Activated T-cell treated with anti-CD3 and anti-CD28 coated beads, Interleukin-2, amount 50 U/mL, for 48 hours (primary cell): Measurements from ENCODE around the gene WNT10A.
A peak's percentile ranks its signal among the peaks of the same experiment; 100 is the strongest.
"Not testable (repeated sequence)": the region's sequence is repeated elsewhere in the genome, so short reads cannot be mapped to it uniquely, and the experiment has no call there.

Experiments
- DNase-seq, 2 experiments: peaks; one replicate each; pipeline ENCODE4 v3.0.0-alpha.2; 2020

The WNT10A gene

GRCh38 chr2:218894880-218895157 lies 14.2 kb downstream of the WNT10A start:
- DNase-seq: no peak

- no peak for DNase-seq
Observed at GRCh38 chr2:218895326-218895725, 14.7 kb downstream of the WNT10A start.

- DNase-seq: peak in 1 of 2 experiments; percentile 44
Observed at GRCh38 chr2:218895759-218896500, 15.3 kb downstream of the WNT10A start.

- DNase-seq: peak; percentile 88 to 90
Observed at GRCh38 chr2:218896501-218897393, 16.1 kb downstream of the WNT10A start.

GRCh38 chr2:218897394-218898108 lies 16.9 kb downstream of the WNT10A start:
- peak; percentile 51 to 56 for DNase-seq

- DNase-seq: peak; percentile 93 to 94
Observed at GRCh38 chr2:218898109-218898878, 17.6 kb downstream of the WNT10A start.

DNA sequence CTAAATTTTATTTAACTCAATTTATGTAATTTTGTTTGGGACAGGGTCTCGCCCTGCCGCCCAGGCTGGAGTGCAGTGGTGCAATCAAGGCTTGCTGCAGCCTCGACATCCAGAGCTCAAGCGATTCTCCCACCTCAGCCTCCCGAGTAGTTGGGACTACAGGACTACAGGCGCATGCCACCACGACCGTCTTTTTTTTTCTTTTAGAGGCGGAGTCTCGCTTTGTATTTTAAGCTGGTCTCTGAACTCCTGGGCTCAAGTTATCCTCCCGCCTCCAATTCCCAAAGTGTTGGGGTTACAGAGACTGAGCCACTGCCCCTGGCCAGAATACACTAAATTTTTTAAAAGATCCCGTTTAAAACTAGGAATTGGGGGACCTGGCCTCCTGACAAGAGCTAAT lies 18.5 kb downstream of the WNT10A start:
- no peak for DNase-seq

GRCh38 chr2:218902427-218902826 lies 21.8 kb downstream of the WNT10A start:
- DNase-seq: no peak

- DNase-seq: no peak
Observed at GRCh38 chr2:218904176-218904575, 23.5 kb downstream of the WNT10A start.

DNA sequence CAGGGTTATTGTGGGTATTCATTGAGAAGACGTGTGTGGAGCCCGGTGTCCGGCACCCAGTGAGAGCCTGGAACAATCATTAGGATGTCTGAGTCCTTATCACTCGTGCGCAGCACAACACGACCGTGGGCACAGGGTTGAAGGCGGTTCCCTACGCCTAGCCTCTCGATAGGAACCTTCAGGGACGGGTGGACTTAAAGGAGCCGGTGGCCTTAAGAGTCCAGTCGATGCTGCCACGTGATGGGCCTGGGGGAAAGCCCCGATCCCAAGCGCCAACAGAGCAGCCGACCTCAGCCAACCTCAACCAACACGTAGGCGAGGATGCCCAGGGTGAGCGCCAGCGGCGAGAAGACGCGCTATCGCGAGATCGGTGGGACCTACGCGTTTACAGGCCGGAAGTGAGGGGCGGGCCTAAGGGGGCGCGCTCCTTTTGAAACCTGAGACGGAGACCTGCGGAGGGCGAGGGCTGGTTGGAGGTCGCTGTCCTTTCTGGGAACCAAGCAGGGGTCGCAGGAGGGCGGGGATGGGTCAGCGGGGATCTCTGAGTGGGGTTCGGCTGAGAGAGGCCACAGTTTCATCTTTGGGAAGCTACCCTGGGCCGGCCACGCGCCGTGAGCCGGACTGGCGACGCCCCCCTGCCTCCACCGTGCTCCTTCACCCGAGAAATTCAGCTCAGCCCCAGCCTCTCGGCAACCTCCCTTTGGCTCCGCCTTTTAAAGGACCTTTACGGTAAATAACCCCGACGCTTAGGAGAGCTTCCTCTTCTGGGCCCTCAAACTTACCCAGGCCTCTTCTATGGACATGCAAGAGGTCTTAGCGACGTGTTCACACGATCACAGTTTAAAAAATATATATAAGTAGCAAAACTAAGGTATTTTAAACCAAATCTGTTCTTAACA lies 28.3 kb downstream of the WNT10A start:
- DNase-seq: peak; percentile 95

DNA sequence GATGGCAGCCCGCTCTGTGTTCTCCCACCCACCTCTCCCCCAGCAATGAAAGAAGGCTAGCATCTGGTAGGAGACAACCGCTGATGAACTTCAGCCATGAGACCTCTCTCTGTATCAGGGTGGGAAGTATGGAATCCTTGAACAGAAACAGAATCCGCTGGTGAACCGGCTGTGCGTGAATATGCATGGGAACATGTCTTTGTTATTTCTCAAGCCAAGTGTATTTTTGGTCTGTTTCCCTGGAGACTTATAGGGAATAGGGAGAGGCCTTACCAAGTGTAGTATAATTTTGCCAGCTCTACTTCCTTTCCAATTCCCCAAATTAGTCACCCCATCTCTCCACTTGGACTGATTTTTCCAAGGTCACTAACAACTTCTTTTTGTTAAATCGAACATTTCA lies 30.1 kb downstream of the WNT10A start:
- DNase-seq: no peak

DNA sequence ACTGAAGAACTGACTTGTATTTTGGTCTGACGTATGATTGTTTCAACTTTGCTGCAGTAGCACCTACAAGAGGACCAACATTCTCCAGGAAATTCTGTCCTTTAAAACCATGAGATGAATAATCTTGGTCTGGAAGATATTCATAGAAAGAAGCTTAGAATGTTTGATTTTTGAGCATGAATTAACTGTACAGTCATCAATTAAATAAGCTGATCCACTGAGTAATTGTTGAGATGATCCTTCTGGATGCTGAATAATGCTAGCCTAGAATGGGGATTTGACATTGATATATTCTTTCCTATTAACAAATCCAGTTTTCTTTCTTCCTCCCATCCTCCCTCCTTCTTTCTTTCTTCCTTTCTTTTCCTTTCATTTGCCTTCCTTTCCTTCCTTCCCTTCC lies 39.9 kb downstream of the WNT10A start:
- DNase-seq: no peak

- no peak for DNase-seq
Observed at GRCh38 chr2:218924757-218925156, 44.1 kb downstream of the WNT10A start.

DNA sequence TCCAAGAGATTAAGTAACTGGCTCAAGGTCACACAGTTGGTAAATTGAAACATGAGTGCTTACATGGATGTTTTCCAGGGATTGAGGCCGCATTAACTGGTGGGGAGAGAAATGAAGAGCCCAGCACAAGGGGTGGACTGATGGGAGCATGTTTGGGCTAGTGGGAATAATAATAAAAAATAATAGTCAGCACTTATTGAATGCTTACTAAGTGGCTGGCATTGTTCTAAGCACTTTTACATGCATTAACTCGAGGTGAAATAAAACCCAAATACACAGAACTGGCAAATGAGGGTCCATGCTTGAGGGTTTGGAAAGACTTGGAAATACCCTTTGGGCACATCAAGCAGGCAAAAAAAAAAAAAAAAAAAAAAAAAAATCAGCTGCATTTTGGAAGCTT lies 44.8 kb downstream of the WNT10A start:
- no peak for DNase-seq

GRCh38 chr2:218927422-218927821 lies 46.8 kb downstream of the WNT10A start:
- DNase-seq: no peak

DNA sequence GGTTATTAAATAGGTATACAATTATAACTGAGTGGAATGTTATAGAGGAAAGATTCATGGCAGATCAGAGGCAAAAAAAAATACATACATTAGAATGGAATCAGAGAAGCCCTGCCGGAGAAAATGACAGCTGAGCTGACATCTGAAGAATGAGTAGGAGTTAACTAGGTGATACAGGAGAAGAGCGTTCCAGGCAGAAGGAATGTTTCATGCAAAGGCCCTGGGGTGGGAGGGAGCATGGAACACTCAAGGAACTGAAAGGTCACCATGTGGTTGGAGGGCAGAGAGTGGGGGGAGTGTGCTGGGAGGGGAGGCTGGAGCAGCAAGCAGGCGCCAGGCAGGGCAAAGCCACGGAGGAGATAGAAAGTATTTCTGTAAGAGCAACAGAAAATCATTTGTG lies 47.2 kb downstream of the WNT10A start:
- DNase-seq: no peak

DNA sequence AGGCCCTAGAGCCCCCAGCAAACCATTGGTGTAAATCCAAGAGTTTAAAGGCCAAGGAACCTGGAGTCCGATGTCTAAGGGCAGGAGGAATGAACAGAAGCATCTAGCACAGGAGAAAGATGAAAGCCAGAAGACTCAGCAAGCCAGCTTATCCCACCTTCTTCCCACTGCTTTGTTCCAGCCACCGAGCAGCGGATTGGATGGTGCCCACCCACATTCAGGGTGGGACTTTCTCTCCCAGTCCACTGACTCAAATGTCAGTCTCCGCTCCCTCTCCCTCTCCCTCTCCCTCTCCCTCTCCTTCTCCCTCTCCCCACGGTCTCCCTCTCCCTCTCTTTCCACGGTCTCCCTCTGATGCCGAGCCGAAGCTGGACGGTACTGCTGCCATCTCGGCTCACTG lies 49.8 kb downstream of the WNT10A start:
- DNase-seq: not testable (repeated sequence)

DNA sequence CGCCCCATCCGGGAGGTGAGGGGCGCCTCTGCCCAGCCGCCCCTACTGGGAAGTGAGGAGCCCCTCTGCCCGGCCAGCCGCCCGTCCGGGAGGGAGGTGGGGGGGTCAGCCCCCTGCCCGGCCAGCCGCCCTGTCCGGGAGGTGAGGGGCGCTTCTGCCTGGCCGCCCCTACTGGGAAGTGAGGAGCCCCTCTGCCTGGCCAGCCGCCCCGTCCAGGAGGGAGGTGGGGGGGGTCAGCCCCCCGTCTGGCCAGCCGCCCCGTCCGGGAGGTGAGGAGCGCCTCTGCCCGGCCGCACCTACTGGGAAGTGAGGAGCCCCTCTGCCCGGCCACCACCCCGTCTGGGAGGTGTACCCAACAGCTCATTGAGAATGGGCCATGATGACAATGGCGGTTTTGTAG lies 51.1 kb downstream of the WNT10A start:
- DNase-seq: not testable (repeated sequence)
